GM23338 (cell line): ENCODE measurements around the gene TOP1.
"Not testable (repeated sequence)": the region's sequence is repeated elsewhere in the genome, so short reads cannot be mapped to it uniquely, and the experiment has no call there.

Experiments used
- CREB1 ChIP-seq: fragments of 250-450 bp; sonication (Bioruptor Pico); IDR thresholded peaks from 2 replicates; pipeline ENCODE4 v1.5.0; 2020; ENCODE audit warnings: low read depth, mild to moderate bottlenecking, moderate library complexity
- EZH2 ChIP-seq: fragments of 200-600 bp; sonication (generic); IDR thresholded peaks from one replicate; pipeline ENCODE4 v1.8.0; 2017; ENCODE audit warnings: antibody characterized with exemption, mild to moderate bottlenecking, low read depth; ENCODE audit not compliant: unreplicated experiment
- EZH2phosphoT487 ChIP-seq: fragments of 200-600 bp; sonication (generic); IDR thresholded peaks from one replicate; pipeline ENCODE4 v1.8.1; 2018; ENCODE audit warnings: antibody characterized with exemption; ENCODE audit not compliant: unreplicated experiment
- JUNB ChIP-seq: IDR thresholded peaks from one replicate; pipeline ENCODE4 v1.6.1; 2016; ENCODE audit warnings: antibody characterized with exemption; ENCODE audit not compliant: unreplicated experiment
- NANOG ChIP-seq: IDR thresholded peaks from 2 replicates; pipeline ENCODE4 v1.6.1; 2016; ENCODE audit warnings: antibody characterized with exemption, borderline replicate concordance
- POLR2AphosphoS5 ChIP-seq: IDR thresholded peaks from 2 replicates; pipeline ENCODE4 v1.6.1; 2016; ENCODE audit warnings: antibody characterized with exemption, low read depth
- STAT1 ChIP-seq: IDR thresholded peaks from one replicate; pipeline ENCODE4 v1.6.1; 2016; ENCODE audit warnings: antibody characterized with exemption; ENCODE audit not compliant: unreplicated experiment
- ZNF114 ChIP-seq: fragments of 250-450 bp; sonication (Bioruptor Pico); IDR thresholded peaks from 2 replicates; pipeline ENCODE4 v1.5.0; 2020; ENCODE audit warnings: mild to moderate bottlenecking, moderate library complexity
- ZNF331 ChIP-seq: fragments of 250-450 bp; sonication (Bioruptor Pico); IDR thresholded peaks from 2 replicates; pipeline ENCODE4 v1.5.0; 2020; ENCODE audit warnings: low read depth, mild to moderate bottlenecking, moderate library complexity
- TF ChIP-seq, protein P1 (sequence below), 2 experiments: fragments of 200-600 bp in 1 of 2; sonication (generic) in 1 of 2; conservative IDR thresholded peaks; 2 replicates each; pipeline versions ENCODE4 v1.5.1 to v1.6.1; 2016 to 2017; ENCODE audit warnings: antibody characterized with exemption in 2 of 2, low read depth in 2 of 2, mild to moderate bottlenecking in 2 of 2, moderate library complexity in 1 of 2
- TF ChIP-seq, protein P2 (sequence below): IDR thresholded peaks from one replicate; pipeline ENCODE4 v1.6.1; 2018; ENCODE audit warnings: antibody characterized with exemption; ENCODE audit not compliant: unreplicated experiment
- TF ChIP-seq, protein P3 (sequence below): IDR thresholded peaks from 2 replicates; pipeline ENCODE4 v1.6.1; 2016; ENCODE audit warnings: antibody characterized with exemption

DNA sequence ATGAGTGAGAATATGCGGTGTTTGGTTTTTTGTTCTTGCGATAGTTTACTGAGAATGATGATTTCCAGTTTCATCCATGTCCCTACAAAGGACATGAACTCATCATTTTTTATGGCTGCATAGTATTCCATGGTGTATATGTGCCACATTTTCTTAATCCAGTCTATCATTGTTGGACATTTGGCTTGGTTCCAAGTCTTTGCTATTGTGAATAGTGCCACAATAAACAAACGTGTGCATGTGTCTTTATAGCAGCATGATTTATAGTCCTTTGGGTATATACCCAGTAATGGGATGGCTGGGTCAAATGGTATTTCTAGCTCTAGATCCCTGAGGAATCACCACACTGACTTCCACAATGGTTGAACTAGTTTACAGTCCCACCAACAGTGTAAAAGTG lies 99.7 kb downstream of the TOP1 start:
- TF ChIP-seq, protein P1, sequence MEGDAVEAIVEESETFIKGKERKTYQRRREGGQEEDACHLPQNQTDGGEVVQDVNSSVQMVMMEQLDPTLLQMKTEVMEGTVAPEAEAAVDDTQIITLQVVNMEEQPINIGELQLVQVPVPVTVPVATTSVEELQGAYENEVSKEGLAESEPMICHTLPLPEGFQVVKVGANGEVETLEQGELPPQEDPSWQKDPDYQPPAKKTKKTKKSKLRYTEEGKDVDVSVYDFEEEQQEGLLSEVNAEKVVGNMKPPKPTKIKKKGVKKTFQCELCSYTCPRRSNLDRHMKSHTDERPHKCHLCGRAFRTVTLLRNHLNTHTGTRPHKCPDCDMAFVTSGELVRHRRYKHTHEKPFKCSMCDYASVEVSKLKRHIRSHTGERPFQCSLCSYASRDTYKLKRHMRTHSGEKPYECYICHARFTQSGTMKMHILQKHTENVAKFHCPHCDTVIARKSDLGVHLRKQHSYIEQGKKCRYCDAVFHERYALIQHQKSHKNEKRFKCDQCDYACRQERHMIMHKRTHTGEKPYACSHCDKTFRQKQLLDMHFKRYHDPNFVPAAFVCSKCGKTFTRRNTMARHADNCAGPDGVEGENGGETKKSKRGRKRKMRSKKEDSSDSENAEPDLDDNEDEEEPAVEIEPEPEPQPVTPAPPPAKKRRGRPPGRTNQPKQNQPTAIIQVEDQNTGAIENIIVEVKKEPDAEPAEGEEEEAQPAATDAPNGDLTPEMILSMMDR (conservative IDR thresholded peaks at IDR 0.05; ENCODE audit: low read depth in 2 of 2) = not testable (repeated sequence)
- not testable (repeated sequence) for TF ChIP-seq JUNB; ZNF331 (CRISPR knock-in tag); EZH2phosphoT487; EZH2; POLR2AphosphoS5; CREB1 (CRISPR knock-in tag); STAT1; ZNF114 (CRISPR knock-in tag); NANOG
- TF ChIP-seq, protein P2, sequence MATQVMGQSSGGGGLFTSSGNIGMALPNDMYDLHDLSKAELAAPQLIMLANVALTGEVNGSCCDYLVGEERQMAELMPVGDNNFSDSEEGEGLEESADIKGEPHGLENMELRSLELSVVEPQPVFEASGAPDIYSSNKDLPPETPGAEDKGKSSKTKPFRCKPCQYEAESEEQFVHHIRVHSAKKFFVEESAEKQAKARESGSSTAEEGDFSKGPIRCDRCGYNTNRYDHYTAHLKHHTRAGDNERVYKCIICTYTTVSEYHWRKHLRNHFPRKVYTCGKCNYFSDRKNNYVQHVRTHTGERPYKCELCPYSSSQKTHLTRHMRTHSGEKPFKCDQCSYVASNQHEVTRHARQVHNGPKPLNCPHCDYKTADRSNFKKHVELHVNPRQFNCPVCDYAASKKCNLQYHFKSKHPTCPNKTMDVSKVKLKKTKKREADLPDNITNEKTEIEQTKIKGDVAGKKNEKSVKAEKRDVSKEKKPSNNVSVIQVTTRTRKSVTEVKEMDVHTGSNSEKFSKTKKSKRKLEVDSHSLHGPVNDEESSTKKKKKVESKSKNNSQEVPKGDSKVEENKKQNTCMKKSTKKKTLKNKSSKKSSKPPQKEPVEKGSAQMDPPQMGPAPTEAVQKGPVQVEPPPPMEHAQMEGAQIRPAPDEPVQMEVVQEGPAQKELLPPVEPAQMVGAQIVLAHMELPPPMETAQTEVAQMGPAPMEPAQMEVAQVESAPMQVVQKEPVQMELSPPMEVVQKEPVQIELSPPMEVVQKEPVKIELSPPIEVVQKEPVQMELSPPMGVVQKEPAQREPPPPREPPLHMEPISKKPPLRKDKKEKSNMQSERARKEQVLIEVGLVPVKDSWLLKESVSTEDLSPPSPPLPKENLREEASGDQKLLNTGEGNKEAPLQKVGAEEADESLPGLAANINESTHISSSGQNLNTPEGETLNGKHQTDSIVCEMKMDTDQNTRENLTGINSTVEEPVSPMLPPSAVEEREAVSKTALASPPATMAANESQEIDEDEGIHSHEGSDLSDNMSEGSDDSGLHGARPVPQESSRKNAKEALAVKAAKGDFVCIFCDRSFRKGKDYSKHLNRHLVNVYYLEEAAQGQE = not testable (repeated sequence)
- TF ChIP-seq, protein P3, sequence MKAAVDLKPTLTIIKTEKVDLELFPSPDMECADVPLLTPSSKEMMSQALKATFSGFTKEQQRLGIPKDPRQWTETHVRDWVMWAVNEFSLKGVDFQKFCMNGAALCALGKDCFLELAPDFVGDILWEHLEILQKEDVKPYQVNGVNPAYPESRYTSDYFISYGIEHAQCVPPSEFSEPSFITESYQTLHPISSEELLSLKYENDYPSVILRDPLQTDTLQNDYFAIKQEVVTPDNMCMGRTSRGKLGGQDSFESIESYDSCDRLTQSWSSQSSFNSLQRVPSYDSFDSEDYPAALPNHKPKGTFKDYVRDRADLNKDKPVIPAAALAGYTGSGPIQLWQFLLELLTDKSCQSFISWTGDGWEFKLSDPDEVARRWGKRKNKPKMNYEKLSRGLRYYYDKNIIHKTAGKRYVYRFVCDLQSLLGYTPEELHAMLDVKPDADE = not testable (repeated sequence)
